ENCODE data around the gene CLASP2.
"Not testable (repeated sequence)": the region's sequence is repeated elsewhere in the genome, so short reads cannot be mapped to it uniquely, and the experiment has no call there.

Gene CLASP2

DNA sequence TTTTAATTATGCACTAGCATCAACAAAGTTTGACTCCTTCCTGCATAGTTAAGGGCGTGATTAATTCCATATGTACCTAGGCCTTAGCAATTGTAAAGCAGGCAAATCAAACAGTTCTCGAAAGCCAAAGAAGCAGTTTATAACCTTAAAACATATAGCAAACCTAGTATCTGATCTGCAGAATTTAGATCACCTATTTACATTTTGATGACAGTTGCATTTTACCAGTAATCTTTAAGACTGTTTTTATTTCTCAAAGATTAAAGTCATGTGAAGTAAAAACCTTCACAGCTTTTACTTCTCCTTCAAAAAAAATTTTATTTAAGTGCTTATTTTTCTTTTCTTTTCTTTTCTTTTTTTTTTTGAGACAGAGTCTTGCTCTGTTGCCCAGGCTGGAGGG lies 257.0 kb downstream of the CLASP2 start:
- Histone ChIP-seq H4K12ac (ENCODE audit: low read depth, low read length) (no peak overlapping the region), H4K91ac (ENCODE audit: low read depth, low read length) (no peak overlapping the region), H2AK5ac (ENCODE audit: low read length) (no peak overlapping the region), H4K8ac (ENCODE audit: low read depth, low read length) (no peak overlapping the region), H3K23ac (ENCODE audit: low read length) (no peak overlapping the region), H3K4ac (ENCODE audit: low read depth, low read length) (no peak overlapping the region), H3K9ac (ENCODE audit: low read length) (no peak overlapping the region), H3K79me2 (ENCODE audit: control insufficient read depth, insufficient read depth, low read length, poor library complexity) (no peaks in the 10 kb centered on the region), H2BK12ac (ENCODE audit: low read length) (no peak overlapping the region), H3K27ac (ENCODE audit: low read depth, low read length) (no peak overlapping the region), H3K36me3 (ENCODE audit: control insufficient read depth in 1 of 2, insufficient read depth in 2 of 2, low read length in 2 of 2) (no peaks in the 10 kb centered on the region), H3K9me3 (ENCODE audit: insufficient read depth, low read depth, low read length) (peaks cover 5% of the 10 kb centered on the region), H2AFZ (ENCODE audit: insufficient read depth, low read length, poor library complexity) (no peak overlapping the region), H3K79me1 (ENCODE audit: low read length) (no peaks in the 10 kb centered on the region), H3K4me2 (ENCODE audit: low read length) (no peak overlapping the region), H3K4me1 (ENCODE audit: control insufficient read depth in 1 of 2, insufficient read depth in 2 of 2, low read length in 2 of 2) (no peaks in the 10 kb centered on the region), H2BK120ac (ENCODE audit: insufficient read depth, low read length, poor library complexity) (no peak overlapping the region), H2BK5ac (ENCODE audit: low read depth, low read length, poor library complexity) (no peak overlapping the region), H3K27me3 (ENCODE audit: insufficient read depth, low read length) (no peaks in the 10 kb centered on the region), H3K14ac (ENCODE audit: low read length) (no peak overlapping the region), H3K18ac (ENCODE audit: low read length) (no peak overlapping the region), H3K4me3 (ENCODE audit: low read depth, low read length) (no peak overlapping the region)
- DNase-seq: no peak
- no CpG with 5 or more reads among the region's 2 CpGs for WGBS (ENCODE audit: extremely low coverage, insufficient coverage, insufficient read length)

DNA sequence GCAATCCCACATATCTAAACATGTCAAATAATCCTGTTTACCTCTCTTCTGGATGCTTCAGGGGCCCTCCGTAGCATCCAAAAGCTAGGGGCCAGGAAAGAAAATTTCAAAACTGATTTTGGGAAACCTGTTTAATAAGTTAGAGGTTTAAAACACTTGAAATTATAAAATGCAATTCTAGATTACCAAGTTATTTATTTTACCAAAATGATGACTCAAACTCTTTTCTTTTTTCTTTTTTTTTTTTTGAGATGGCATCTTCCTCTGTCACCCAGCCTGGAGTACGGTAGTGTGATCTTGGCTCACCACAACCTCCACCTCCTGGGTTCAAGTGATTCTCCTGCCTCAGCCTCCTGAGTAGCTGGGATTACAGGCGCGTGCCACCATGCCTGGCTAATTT lies 258.5 kb downstream of the CLASP2 start:
- H3K27me3 ChIP-seq (ENCODE audit: insufficient read depth, low read length); H2AK5ac ChIP-seq (ENCODE audit: low read length): not testable (repeated sequence)

DNA sequence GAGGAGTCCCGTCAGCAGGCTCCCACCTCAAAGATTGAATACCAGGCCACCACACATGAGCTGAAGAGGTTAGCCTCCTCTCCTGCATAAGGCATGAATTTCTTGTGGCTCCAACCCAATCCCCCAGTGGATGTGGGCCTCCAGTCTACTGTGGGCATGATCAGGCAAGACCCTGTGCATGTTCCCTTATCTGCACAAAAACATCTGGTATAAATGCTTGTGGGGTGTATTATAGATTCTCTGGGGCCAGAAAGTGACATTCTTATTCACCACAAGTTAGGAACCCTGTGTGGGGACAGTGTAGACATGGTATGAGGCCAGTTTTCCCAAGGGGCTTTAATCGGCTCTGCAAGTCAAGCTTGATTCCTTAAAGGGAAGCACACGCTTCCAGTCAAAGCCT lies 259.6 kb downstream of the CLASP2 start:
- Histone ChIP-seq H4K12ac (ENCODE audit: low read depth, low read length) (no peak overlapping the region), H3K4ac (ENCODE audit: low read depth, low read length) (no peak overlapping the region), H3K36me3 (ENCODE audit: control insufficient read depth in 1 of 2, insufficient read depth in 2 of 2, low read length in 2 of 2) (peaks cover 2% of the 10 kb centered on the region in 2 experiments), H3K4me2 (ENCODE audit: low read length) (no peak overlapping the region), H2AK5ac (ENCODE audit: low read length) (no peak overlapping the region), H3K27me3 (ENCODE audit: insufficient read depth, low read length) (no peaks in the 10 kb centered on the region), H3K79me2 (ENCODE audit: control insufficient read depth, insufficient read depth, low read length, poor library complexity) (no peaks in the 10 kb centered on the region), H4K8ac (ENCODE audit: low read depth, low read length) (no peak overlapping the region), H2BK5ac (ENCODE audit: low read depth, low read length, poor library complexity) (no peak overlapping the region), H2BK120ac (ENCODE audit: insufficient read depth, low read length, poor library complexity) (no peak overlapping the region), H3K9me3 (ENCODE audit: insufficient read depth, low read depth, low read length) (peaks cover 6% of the 10 kb centered on the region), H3K4me1 (ENCODE audit: control insufficient read depth in 1 of 2, insufficient read depth in 2 of 2, low read length in 2 of 2) (no peaks in the 10 kb centered on the region), H3K79me1 (ENCODE audit: low read length) (no peaks in the 10 kb centered on the region), H3K23ac (ENCODE audit: low read length) (no peak overlapping the region), H3K27ac (ENCODE audit: low read depth, low read length) (no peak overlapping the region), H3K9ac (ENCODE audit: low read length) (no peak overlapping the region), H3K14ac (ENCODE audit: low read length) (no peak overlapping the region), H3K18ac (ENCODE audit: low read length) (no peak overlapping the region), H2AFZ (ENCODE audit: insufficient read depth, low read length, poor library complexity) (no peak overlapping the region), H4K91ac (ENCODE audit: low read depth, low read length) (no peak overlapping the region), H2BK12ac (ENCODE audit: low read length) (no peak overlapping the region), H3K4me3 (ENCODE audit: low read depth, low read length) (no peak overlapping the region)
- no CpG with 5 or more reads among the region's 3 CpGs for WGBS (ENCODE audit: extremely low coverage, insufficient coverage, insufficient read length)
- DNase-seq: no peak

More for the DNA sequence above, 258.5 kb downstream of the CLASP2 start:
- H3K4me3 ChIP-seq (ENCODE audit: low read depth, low read length); H3K27ac ChIP-seq (ENCODE audit: low read depth, low read length); H3K23ac ChIP-seq (ENCODE audit: low read length); H3K18ac ChIP-seq (ENCODE audit: low read length); H2AFZ ChIP-seq (ENCODE audit: insufficient read depth, low read length, poor library complexity); H3K79me1 ChIP-seq (ENCODE audit: low read length); H3K14ac ChIP-seq (ENCODE audit: low read length); H3K36me3 ChIP-seq (ENCODE audit: control insufficient read depth in 1 of 2, insufficient read depth in 2 of 2, low read length in 2 of 2); H3K4me1 ChIP-seq (ENCODE audit: control insufficient read depth in 1 of 2, insufficient read depth in 2 of 2, low read length in 2 of 2); H3K4ac ChIP-seq (ENCODE audit: low read depth, low read length); H2BK120ac ChIP-seq (ENCODE audit: insufficient read depth, low read length, poor library complexity); H2BK5ac ChIP-seq (ENCODE audit: low read depth, low read length, poor library complexity); H4K8ac ChIP-seq (ENCODE audit: low read depth, low read length); H3K79me2 ChIP-seq (ENCODE audit: control insufficient read depth, insufficient read depth, low read length, poor library complexity); H4K12ac ChIP-seq (ENCODE audit: low read depth, low read length); H3K9ac ChIP-seq (ENCODE audit: low read length); DNase-seq; H4K91ac ChIP-seq (ENCODE audit: low read depth, low read length); H3K9me3 ChIP-seq (ENCODE audit: insufficient read depth, low read depth, low read length); H3K4me2 ChIP-seq (ENCODE audit: low read length); H2BK12ac ChIP-seq (ENCODE audit: low read length): not testable (repeated sequence)
- no CpG with 5 or more reads among the region's 4 CpGs for WGBS (ENCODE audit: extremely low coverage, insufficient coverage, insufficient read length)

DNA sequence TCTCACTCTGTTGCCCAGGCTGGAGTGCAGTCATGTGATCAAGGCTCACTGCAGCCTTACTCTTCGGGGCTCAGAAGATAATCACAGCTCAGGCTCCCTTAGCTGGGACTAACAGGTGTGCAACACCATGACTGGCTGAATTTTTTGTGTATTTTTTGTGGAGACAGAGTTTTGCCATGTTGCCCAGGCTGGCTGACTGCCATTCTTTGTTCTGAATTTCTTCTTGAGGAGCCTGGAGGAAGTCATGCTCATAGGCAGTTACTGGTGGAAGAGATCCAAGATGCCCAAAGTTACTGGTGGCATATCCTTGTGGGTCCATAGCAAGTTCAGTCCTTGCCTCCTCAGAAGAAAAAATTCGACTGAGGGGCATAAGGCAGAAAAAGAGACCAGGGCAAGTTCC lies 261.3 kb downstream of the CLASP2 start:
- Histone ChIP-seq H4K8ac (ENCODE audit: low read depth, low read length) (no peak overlapping the region), H4K91ac (ENCODE audit: low read depth, low read length) (no peak overlapping the region), H2AK5ac (ENCODE audit: low read length) (no peak overlapping the region), H3K79me2 (ENCODE audit: control insufficient read depth, insufficient read depth, low read length, poor library complexity) (no peaks in the 10 kb centered on the region), H2BK120ac (ENCODE audit: insufficient read depth, low read length, poor library complexity) (no peak overlapping the region), H3K27me3 (ENCODE audit: insufficient read depth, low read length) (no peaks in the 10 kb centered on the region), H3K4me1 (ENCODE audit: control insufficient read depth in 1 of 2, insufficient read depth in 2 of 2, low read length in 2 of 2) (peaks cover 0 to 2% of the 10 kb centered on the region in 2 experiments), H3K4me2 (ENCODE audit: low read length) (no peak overlapping the region), H3K18ac (ENCODE audit: low read length) (no peak overlapping the region), H3K4me3 (ENCODE audit: low read depth, low read length) (no peak overlapping the region), H3K27ac (ENCODE audit: low read depth, low read length) (no peak overlapping the region), H2BK12ac (ENCODE audit: low read length) (no peak overlapping the region), H3K4ac (ENCODE audit: low read depth, low read length) (no peak overlapping the region), H3K9ac (ENCODE audit: low read length) (no peak overlapping the region), H3K36me3 (ENCODE audit: control insufficient read depth in 1 of 2, insufficient read depth in 2 of 2, low read length in 2 of 2) (peaks cover 2 to 7% of the 10 kb centered on the region in 2 experiments), H4K12ac (ENCODE audit: low read depth, low read length) (no peak overlapping the region), H3K9me3 (ENCODE audit: insufficient read depth, low read depth, low read length) (peaks cover 9% of the 10 kb centered on the region), H2AFZ (ENCODE audit: insufficient read depth, low read length, poor library complexity) (no peak overlapping the region), H2BK5ac (ENCODE audit: low read depth, low read length, poor library complexity) (no peak overlapping the region), H3K14ac (ENCODE audit: low read length) (no peak overlapping the region), H3K79me1 (ENCODE audit: low read length) (no peaks in the 10 kb centered on the region), H3K23ac (ENCODE audit: low read length) (no peak overlapping the region)
- no CpG with 5 or more reads among the region's 2 CpGs for WGBS (ENCODE audit: extremely low coverage, insufficient coverage, insufficient read length)
- DNase-seq: no peak

Measured in trophoblast cell (in vitro differentiated cells and primary cell).